GM10266 (cell line): ENCODE data around the gene CPNE5.
"Not testable (repeated sequence)": the region's sequence is repeated elsewhere in the genome, so short reads cannot be mapped to it uniquely, and the experiment has no call there.

Experiments
- DNase-seq: peaks from one replicate; pipeline ENCODE4 v3.0.0; 2012; ENCODE audit errors: extremely low spot score
- TF ChIP-seq, protein P1 (sequence below): IDR thresholded peaks from 2 replicates; pipeline ENCODE4 v1.5.1; 2012; ENCODE audit warnings: mild to moderate bottlenecking, low read depth; ENCODE audit not compliant: control insufficient read depth, insufficient read depth; ENCODE audit errors: missing control alignments

CPNE5 gene

DNA sequence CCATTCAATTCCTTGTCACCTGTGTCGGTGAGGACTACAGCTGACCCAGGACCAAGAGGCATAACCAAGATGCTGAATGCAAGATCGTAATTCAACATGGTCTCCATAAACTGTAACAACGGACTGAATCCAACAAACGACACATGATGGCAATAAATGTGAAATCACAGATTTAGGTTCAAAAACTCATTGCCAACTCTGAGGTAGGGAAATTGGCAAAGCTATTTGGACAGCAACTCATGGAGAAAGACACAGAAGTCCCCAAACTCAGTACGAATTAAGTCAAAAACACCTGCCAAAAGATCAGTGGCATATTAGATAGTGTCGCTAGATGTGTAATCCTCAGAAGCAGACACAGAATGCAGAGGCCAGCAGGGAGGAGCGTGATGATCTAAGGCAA is 25.0 kb downstream of the CPNE5 start:
- DNase-seq = no peak
- TF ChIP-seq, protein P1, sequence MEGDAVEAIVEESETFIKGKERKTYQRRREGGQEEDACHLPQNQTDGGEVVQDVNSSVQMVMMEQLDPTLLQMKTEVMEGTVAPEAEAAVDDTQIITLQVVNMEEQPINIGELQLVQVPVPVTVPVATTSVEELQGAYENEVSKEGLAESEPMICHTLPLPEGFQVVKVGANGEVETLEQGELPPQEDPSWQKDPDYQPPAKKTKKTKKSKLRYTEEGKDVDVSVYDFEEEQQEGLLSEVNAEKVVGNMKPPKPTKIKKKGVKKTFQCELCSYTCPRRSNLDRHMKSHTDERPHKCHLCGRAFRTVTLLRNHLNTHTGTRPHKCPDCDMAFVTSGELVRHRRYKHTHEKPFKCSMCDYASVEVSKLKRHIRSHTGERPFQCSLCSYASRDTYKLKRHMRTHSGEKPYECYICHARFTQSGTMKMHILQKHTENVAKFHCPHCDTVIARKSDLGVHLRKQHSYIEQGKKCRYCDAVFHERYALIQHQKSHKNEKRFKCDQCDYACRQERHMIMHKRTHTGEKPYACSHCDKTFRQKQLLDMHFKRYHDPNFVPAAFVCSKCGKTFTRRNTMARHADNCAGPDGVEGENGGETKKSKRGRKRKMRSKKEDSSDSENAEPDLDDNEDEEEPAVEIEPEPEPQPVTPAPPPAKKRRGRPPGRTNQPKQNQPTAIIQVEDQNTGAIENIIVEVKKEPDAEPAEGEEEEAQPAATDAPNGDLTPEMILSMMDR = no peak

DNA sequence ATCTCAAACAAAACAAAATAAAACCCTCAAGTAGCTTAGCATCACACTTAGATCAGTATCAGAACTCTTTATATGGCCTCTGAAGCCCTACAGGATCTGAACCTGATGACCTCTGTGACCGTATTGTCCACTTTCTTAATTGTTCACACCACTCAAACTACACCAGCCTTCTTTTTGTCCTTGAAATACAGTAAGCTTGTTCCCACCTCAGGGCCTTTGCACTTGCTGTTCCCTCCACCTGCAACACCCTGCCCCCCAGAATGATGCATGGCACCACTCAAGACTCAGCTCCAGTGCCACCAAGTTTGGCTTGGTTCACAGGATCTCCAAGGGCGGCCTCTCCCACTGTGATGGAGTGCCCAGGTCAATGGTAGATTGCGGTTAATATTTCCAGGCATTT is 25.7 kb downstream of the CPNE5 start:
- TF ChIP-seq, protein P1 = no peak
- DNase-seq = no peak

DNA sequence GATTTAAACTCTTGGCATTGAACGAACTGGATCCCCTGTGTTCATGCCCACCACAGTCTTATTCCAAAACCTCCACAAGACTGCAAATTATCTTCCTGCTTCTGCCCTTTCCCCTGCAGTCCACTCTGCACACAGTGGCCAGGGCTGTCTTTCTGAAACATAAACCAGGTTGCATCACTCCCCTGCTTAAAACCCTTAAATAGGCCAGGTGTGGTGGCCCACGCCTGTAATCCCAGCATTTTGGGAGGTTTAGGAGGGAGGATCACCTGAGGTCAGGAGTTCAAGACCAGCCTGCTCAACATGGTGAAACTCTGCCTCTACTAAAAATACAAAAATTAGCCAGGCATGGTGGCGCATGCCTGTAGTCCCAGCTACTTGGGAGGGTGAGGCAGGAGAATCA is 26.2 kb downstream of the CPNE5 start:
- DNase-seq = not testable (repeated sequence)

DNA sequence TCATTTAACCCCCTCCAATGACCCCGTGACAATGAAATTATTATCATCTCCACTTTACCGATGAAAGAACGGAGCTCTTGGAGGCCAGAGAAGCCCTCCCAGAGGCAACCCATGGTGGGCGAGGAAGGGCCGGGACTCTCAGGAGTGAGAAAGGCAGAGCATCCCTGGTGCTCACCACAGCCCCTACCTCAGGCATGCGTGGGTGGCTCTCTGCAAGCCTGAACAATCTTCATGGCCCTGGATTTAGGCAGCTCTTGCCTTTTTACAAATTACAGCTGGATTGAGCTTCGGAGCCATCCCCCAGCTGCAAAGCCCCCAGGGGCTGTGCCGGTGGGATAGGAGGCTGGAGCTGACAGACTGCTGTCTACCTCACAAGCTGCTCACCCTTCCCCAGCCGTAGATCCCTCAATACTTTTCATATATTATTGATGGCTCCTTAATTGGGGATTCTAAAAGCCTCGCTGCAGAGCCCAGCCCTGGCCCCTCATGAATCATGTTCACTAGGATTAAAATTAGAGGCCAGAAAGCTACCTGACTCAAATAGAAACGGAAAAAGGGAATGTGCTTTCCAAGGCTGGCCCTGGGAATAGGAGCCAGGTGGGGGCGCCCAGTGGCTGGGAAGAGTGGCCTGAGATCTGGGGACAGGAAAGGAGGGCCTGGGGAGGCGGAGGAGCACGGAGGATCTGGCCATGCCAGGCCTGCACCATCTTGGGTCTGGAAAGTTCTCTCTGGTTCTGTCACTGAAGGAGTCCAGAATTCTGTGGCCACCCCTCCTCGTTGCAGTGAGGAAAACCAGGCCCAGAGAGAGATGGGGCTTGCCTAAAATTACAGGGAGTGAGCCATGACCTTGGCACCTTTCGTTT is 29.1 kb downstream of the CPNE5 start:
- no peak for DNase-seq
- TF ChIP-seq, protein P1 = no peak

DNA sequence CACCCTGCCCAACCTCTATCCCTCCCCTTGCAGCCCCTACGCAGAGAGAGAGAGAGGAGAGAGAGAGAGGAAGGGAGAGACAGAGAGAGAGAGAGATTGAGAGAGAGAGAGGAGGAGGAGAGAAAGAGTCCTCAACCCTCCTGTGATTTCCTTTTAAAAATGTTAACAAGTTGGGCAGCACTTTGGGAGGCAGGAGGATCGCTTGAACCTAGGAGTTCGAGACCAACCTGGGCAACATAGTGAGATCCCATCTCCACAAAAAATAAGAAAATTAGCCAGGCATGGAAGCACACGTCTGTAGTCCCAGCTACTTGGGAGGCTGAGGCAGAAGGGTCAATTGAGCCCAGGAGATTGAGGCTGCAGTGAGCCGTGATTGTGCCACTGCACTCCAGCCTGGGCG is 30.1 kb downstream of the CPNE5 start:
- TF ChIP-seq, protein P1 = no peak
- DNase-seq = no peak

DNA sequence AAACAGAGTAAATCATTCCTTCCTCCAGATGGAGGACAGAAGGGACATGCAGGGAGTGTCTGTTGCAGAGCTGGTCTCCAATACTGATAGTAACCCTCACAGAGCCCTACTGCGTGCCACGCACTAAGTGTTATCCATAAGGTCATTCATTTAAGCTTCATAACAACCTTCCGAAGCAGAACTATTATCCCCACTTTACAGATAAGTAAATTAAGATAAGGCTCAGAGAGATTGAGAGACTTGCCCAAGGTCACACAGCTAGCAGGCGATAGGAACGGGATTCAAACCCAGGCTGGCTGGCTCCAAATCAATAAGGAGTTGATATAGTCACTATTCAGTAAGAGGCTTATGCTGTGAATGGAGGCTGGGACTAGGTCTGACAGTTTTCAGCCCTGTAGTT is 30.6 kb downstream of the CPNE5 start:
- DNase-seq = no peak
- TF ChIP-seq, protein P1 = no peak

DNA sequence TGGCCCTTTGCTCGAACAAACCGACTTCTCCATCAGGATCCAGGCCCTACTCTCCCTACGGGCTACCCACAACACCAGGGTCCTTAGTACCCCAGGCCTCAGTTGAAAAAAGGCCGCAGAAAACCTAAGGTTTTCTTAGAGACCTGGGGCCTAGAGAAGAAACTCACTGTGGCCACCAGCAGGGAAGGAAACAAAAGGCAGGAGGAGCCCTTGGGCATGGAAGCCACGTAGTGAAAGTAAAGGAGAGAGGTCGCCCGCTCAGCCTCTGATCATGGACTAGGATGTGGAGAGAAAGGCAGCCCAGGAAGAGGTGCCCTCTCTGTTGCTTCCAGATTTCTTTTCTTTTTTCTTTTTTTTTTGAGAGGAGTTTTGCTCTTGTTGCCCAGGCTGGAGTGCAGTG is 31.5 kb downstream of the CPNE5 start:
- TF ChIP-seq, protein P1 = no peak
- no peak for DNase-seq
